NK-92 (cell line): Measurements from ENCODE around the gene G6PC3.

ENCODE experiments used
- DNase-seq: peaks from one replicate; lab custom pipeline; 2025; ENCODE audit not compliant: unreplicated experiment; lab: John Stamatoyannopoulos, UW

The G6PC3 gene

DNA sequence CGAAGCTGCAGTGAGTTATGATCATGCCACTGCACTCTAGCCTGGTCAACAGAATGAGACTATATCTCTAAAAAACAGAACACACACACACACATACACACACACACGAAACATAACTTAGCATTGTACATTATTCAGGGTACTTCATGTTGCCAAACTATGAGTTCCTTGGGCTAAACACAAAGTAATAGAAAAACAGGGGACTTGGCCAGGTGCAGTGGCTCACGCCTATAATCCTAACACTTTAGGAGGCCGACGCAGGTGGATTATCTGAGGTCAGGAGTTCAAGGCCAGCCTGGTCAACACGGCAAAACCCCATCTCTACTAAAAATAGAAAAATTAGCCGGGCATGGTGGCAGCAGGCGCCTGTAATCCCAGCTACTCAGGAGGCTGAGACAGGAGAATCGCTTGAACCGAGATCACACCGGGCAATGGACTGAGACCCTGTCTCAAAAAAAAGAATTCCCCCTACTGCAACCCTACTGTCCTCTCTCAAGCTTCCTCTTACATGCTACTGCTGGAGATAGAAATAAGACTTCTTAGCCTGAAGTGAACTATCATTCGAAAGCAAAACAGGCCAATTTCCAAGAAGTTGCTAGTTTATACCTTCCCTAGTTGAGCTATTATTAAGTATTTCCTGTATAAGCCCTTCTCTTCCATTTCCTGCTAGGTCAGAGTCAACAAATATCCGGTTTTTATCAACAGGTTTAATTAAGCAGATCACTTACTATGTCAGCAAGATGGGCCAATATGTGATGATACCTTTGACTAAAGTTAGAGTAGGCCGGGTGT, 11.2 kb upstream of the G6PC3 start:
- no peak for DNase-seq

GRCh38 chr17:44061446-44061845, 9.1 kb upstream of the G6PC3 start:
- DNase-seq, result no peak

DNA sequence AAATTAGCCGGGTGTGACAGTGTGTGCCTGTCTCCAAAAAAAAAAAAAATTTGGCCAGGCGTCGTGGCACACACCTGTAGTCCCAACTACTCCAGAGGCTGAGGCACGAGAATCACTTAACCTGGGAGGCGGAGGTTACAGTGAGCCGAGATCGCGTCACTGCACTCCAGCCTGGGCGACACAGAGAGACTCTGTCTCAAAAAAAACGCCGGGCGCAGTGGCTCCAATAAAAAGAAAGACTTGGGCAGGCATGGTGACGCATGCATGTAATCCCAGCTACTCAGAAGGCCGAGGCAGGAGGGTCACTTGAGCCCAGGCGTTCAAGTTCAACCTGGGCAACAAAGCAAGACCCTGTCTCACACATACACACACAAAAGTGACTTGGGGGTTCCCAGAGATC, 7.7 kb upstream of the G6PC3 start:
- DNase-seq, result no peak

DNA sequence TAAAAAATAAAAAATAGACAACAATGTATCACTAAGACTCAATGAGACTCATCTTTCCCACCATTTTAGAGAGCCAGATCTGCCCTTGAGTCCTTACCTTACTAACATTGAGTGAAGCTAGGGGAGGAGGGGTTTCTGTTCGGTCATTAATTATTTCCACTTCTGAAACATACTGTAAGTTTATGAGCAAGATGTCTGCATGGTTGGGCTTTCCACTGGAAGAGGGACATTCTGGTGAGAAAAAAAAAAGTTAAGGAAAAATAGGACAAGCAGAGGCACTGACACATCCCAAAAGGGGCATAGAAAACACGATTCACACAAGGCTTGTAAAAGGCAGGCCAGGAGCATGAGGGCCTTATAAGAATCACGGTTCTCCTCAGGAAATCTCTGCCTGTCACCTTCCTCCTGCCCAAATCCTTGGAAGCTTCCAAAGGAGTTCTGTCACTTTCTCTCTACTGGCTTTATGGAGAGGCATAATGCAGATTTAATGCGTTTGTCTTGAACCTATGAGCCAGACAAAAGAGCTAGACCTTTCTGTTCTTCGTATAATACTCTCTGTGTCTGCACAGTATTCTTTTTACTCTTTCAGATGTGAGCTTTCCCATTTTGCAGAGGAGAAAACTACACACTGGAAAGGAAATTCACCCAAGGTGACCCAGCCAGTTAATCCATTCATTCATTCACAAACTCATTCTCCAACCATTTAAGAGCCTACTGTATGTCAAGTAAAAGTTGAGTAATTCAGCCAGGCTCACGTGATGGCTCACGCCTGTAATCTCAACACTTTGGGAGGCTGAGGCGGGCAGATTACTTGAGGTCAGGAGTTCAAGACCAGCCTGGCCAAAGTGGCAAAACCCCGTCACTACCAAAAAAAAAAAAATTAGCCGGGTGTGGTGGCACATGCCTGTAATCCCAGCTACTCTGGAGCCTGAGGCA, 6.6 kb upstream of the G6PC3 start:
- no peak for DNase-seq

DNA sequence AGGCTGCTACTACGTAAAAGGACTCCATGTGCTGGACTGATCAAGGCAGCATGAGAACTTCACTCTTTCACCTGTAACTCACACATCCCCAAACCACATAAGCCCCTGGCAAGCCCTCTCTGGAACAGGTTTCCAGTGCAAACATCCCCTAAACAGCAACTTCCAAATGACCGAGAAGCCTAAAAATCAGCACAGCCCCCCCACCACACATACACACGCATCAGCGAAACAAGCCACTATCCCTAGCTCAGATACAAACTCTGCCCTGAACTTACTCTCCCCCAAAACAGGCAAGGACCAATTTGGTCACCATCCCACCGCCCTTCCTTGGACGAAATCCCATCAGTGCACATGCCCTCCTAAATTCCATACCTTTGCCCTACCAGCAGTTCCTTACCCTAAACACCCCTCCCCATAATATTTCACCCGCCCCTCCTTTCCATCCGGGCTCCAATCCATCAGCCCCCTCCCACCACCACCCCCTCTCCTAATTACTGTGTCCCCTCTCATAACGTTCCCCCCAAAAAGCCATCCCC, 4.8 kb upstream of the G6PC3 start:
- no peak for DNase-seq

- DNase-seq, result no peak
Observed at GRCh38 chr17:44066204-44066930, 4.2 kb upstream of the G6PC3 start, which contains the start of gene LSM12. Gene LSM12 (minus strand): TSS chr17:44066671. CDS start chr17:44066587, 84 bp downstream.

DNA sequence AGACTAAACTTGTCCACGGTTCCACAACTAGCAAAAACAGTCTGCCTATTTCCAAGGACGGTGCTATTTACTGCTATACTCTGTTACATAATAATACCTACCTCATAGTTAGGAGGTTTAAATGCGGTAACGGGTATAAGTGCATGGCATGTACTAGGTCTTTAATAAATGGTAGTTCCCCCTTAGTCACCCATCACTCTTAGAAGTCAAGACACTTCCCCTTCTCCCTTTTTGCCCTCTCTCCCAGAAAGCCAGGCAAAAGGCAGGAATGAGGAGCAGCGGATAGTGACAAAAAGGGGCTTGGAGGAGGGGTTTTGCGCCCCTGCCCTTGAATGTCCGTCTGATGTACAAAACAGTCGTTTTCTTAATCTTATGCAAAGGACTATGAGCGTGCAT, 3.0 kb upstream of the G6PC3 start:
- DNase-seq, result no peak

DNA sequence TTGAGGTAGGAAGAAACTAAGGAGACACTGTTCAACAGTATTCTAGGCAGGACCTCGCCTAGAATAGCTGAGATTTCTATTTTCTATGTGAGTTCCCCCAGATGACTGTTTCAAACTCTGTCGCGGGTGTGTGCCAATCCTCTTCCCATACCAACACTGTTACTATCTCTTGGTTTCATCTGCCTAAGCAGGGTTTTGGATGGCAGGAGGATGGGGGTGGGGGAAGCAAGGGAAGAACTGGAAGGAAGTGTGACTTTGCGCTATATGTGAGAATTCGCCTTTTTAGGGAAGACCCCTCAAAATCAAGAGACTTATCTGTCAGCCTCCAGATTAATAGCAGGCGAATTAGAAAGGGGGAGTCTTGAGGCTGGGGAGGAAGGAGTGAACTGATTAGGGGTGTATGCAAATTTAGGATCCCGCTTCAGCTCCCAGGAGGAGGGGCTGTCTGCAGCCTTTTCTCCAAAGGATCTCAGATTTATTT, 521 bp upstream of the G6PC3 start:
- no peak for DNase-seq

DNA sequence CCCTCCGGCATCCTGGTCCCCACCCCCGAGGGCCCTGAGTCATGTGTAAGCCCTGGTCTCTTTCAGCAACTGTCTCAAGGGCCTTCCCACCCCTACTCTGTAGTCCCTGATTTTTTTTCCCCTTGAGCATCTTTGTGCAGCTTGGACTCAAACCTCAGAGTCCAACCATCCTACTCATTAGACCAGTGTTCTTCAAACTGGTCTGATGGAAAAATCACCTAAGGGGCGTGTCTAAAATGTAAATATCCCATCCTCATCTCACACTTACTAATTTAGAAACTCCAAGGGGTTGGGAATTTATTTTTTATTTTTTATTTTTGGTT, 624 bp downstream of the G6PC3 start:
- DNase-seq, result no peak

- DNase-seq, result no peak
Observed at GRCh38 chr17:44071772-44072171, 1.2 kb downstream of the G6PC3 start.

DNA sequence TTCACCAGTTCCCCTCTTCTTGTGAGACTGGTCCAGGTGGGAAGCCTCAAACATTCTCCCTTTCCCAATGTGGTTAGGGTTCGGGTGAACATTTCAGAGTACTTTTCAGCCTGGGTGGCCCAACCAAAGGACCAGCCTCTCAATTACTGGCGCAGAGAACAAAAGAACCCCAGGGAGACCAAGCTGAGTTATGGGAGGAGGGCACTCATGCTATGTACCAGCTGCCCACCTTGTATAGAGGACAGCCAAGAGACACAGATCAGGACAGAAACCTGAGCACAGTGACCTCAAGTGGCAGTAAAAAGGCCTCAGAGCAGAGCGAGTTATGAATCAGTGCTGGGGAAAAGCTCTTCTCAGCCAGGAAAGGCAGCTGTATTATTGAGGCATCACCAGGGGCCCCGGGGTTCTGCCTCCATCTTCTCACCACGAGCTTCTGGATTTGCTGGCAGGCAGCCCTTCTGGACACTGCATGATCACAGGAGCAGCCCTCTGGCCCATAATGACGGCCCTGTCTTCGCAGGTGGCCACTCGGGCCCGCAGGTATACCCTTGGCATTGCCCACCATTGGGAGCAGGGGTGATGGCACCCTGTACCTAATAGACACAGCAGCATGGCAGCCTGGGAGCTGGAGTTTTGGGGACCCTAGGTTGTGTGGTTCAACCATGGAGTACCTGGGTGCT, 3.8 kb downstream of the G6PC3 start:
- DNase-seq, result no peak

DNA sequence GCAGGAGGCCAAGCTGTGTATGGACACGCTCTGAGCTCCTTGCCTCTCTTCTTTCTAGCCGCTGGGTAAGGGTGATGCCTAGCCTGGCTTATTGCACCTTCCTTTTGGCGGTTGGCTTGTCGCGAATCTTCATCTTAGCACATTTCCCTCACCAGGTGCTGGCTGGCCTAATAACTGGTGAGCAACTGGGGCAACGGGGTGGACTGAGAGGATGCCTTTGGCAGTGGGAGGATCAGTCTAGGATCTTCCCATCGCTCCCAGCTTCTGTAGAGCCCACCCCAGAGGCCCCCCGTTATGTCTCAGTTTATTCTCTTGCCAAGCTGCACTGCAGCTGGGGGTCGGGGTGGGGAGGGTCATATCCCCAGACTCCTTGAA, 4.4 kb downstream of the G6PC3 start:
- no peak for DNase-seq

DNA sequence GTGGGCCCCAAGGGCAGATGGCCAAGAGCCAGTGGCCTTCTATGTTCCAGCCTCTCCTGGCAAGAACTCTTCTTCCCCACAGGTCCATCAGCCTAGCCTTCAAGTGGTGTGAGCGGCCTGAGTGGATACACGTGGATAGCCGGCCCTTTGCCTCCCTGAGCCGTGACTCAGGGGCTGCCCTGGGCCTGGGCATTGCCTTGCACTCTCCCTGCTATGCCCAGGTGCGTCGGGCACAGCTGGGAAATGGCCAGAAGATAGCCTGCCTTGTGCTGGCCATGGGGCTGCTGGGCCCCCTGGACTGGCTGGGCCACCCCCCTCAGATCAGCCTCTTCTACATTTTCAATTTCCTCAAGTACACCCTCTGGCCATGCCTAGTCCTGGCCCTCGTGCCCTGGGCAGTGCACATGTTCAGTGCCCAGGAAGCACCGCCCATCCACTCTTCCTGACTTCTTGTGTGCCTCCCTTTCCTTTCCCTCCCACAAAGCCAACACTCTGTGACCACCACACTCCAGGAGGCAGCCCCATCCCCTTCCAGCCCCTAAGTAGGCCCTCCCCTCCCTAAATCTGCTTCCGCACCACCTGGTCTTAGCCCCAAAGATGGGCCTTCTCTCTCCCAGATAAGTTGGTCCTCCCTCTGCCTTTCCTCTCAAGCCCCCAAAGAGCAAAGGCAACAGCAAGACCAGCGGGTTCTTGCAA, 5.2 kb downstream of the G6PC3 start:
- no peak for DNase-seq

DNA sequence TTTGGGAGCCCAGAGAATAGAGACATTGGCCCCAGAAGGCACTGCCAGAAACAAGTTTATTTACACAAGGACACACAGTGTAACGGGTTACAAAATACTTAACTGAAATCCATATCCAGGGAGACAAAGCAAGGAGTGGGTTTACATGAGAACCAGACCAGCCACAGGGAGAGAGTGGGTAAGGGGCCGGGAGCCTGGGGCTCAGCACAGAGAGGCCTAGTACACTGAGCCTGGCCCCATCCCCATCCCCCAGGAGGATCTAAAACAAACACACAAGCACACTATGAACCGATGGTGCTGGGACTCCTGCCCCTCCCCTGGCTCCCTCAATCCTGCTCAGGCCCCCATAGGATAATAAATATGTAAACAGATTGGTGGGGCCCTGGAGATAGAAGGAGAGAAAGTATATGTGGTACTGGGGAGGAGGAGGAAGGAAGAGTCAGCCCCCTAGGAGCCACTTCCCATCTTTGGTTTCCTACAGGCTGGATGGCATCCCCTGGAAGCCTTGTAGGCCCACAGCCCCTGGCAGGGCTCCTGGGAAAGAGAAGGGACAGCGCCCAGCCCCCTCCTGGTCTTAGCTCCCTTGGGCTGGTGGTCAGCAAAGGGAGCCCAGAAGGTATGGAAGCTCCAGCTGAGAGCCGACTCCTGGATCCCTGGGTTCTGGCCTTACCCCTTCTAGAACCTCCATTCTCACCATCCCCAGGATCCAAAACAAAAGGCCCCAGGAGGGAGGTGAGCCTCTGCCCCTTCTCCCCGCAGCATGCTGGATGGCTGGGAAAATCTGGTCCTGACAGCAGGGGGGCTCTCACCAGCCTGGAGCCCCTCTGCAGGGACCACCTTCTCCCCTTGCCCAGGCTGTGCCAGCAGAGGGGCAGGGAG, 6.4 kb downstream of the G6PC3 start:
- no peak for DNase-seq

GRCh38 chr17:44077595-44077909, 7.0 kb downstream of the G6PC3 start:
- no peak for DNase-seq

DNA sequence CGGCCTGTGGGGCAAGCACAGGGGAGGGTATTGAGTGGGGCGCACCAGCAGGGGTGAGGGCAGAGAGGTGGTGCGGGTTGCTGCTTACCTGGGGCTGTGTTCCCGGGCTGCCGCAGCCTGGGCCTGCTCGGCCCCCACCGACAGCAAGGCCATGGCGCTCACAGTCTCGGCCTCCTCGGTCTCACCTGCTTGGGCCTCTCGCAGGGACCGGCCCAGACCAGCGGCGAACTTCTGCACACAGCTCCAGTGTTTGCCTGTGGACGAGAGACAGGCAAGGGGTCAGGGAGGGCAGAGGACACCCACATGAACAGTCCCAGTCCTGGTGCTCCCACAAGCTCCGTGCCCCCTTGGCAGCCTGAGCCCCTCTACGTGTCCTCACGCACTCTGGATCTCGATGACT, 7.9 kb downstream of the G6PC3 start:
- no peak for DNase-seq

GRCh38 chr17:44079877-44080821, 9.6 kb downstream of the G6PC3 start:
- no peak for DNase-seq

GRCh38 chr17:44081681-44082080, 11.1 kb downstream of the G6PC3 start:
- no peak for DNase-seq
